Ovary (tissue), 9 donors: Measurements from ENCODE around the gene C16orf95. TPM values are rescaled to one million over a fixed set of nuclear protein-coding genes. Genes with fewer than 3 reads are reported as not detected.

Experiments
- DNase-seq, 5 donors: peaks; one replicate each; pipeline ENCODE4 v3.0.0-alpha.2; 2019 to 2020
- H3K27ac ChIP-seq, 2 donors: fragments of 200-600 bp; one replicate each; pipeline versions ENCODE4 v1.5.1 to v1.8.0; 2019 to 2022
- H3K27me3 ChIP-seq: fragments of 200-600 bp; one replicate; pipeline ENCODE4 v1.8.0; 2022
- H3K36me3 ChIP-seq: fragments of 200-600 bp; sonication (generic); one replicate; pipeline ENCODE4 v1.5.1; 2019
- H3K4me1 ChIP-seq: one replicate; pipeline ENCODE4 v1.8.1; 2013; ENCODE audit warnings: mild to moderate bottlenecking, moderate library complexity; ENCODE audit not compliant: insufficient read depth
- H3K4me3 ChIP-seq: fragments of 200-600 bp; sonication (generic); one replicate; pipeline ENCODE4 v1.5.1; 2017
- H3K9me3 ChIP-seq, 2 donors: fragments of 200-600 bp in 1 of 2; sonication (generic) in 1 of 2; one replicate each; pipeline versions ENCODE4 v1.5.1 to v1.8.1; 2013 to 2019; ENCODE audit warnings: mild to moderate bottlenecking in 1 of 2, moderate library complexity in 1 of 2
- EP300 ChIP-seq: sonication (generic); formaldehyde crosslinking; IDR thresholded peaks from one replicate; pipeline ENCODE4 v1.6.1; 2017; ENCODE audit warnings: antibody characterized with exemption
- POLR2A ChIP-seq: fragments of 450-650 bp; IDR thresholded peaks from one replicate; pipeline ENCODE4 v1.6.1; 2017; ENCODE audit warnings: antibody characterized with exemption, mild to moderate bottlenecking, moderate library complexity
- WGBS, 3 donors: extraction: QIAGEN DNeasy Blood & Tissue Kit in 1 of 3; methylation state at CpG; one replicate each; pipeline versions ENCODE4 v1.1.5 to v1.1.7; 2013 to 2017; 5-methylcytosine and 5-hydroxymethylcytosine counted together
- intact Hi-C, 4 donors: fragments of 100-400 bp; cut with DNase I; formaldehyde crosslinking; loops; one replicate each; pipeline versions ENCODE4 v1.11.0 to v1.15.1; 2022 to 2023
- polyA plus RNA-seq, 2 donors: library from polyadenylated mRNA; stranded (reverse); fragments of 200-250 nt in 1 of 2; fragments of 350-450 nt in 1 of 2; fragmentation: Illumina TruSeq in 1 of 2; extraction: RNeasy Lipid Tissue Mini Kit (QIAGEN cat#74804) in 1 of 2; gene quantifications; one replicate each; pipeline ENCODE4 v1.2.3, GENCODE V29; 2013 to 2014
- total RNA-seq, 7 donors: library from RNA; depleted of rRNA in 2 of 7; stranded (reverse); fragments of >200 nt in 2 of 7; fragmentation: NEBNext Ultra II Directional in 3 of 7; extraction: Animal tissue kit (Norgen Biotek cat#: 25700) in 3 of 7; gene quantifications; one replicate each; pipeline versions ENCODE4 v1.1.0 to v1.2.4, GENCODE V29; 2016 to 2023
- TF ChIP-seq, protein P1 (sequence below), 3 donors: fragments of 450-650 bp in 2 of 3; fragments of 200-600 bp in 1 of 3; IDR thresholded peaks; one replicate each; pipeline versions ENCODE4 v1.5.1 to v1.8.0; 2016 to 2022; ENCODE audit warnings: antibody characterized with exemption in 3 of 3, mild to moderate bottlenecking in 1 of 3
- donor health status: DM: no; HTN: no; CAD: no; lungs with moderate emphysema.
- donor health status: DM: no; HTN: no; CAD: no.
- donor health status: Bipolar disorder and iron deficiency.
- donor health status: DM: yes; HTN: yes; CAD: no.
- donor health status: DM: no; HTN: no; CAD: no.
- donor health status: DM: yes; HTN: yes; CAD: no.

Gene C16orf95
- total and polyA plus RNA-seq, 9 donors, result 1.0 to 6.1 (median 2.7) TPM

DNA sequence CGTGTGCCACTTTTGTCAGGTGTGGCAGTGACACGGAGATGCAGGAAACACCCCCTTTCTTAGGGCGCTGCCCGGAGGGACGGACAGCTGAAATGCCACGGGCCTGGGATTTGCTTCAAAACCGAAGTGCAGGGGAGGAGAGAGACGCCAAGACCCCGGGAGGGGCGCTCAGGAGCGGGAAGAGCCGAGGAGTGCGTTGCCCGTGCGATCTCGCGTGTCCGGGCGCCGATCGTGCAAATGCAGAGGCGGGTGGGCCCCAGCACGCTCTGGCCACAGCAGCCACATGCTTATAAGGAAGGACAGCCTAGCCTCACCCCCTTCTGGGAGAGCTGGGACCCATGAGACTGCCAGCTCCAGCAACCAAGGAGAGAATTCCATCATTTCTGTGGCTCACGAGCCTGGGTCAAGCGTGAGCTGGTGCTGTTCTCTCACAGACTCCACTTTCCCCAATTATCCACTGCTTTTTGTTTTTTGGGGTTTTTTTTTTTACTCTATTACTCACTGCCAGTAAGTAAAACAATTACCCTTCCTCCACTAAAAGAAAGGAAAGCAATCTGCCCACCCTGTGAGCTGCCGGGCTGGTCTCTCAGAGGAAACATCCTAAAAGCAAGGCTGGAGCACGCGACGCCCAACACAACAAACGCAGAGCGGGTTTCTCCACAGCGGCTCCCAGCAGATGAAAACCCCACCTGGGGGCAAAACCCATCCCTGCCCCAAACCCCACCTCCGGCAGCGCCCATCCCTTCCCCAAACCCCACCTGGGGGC, 27.2 kb upstream of the C16orf95 start:
- DNase-seq, result no peak
- no peaks in the 10 kb centered on the region for H3K27me3 ChIP-seq
- H3K4me1 ChIP-seq, result peaks cover 12% of the 10 kb centered on the region
- intact Hi-C loops, result no loop called here
- no peaks in the 10 kb centered on the region for H3K9me3 ChIP-seq
- H3K36me3 ChIP-seq, result no peaks in the 10 kb centered on the region
- peak overlapping the region in 1 of 2 donors; percentile 58 for H3K27ac ChIP-seq
- WGBS, 3 donors, result 53 to 77% (median 59%) methylated on average over 33 to 34 of the region's 34 CpGs
- TF ChIP-seq EP300, result no peak
- TF ChIP-seq POLR2A, result no peak
- TF ChIP-seq, protein P1, sequence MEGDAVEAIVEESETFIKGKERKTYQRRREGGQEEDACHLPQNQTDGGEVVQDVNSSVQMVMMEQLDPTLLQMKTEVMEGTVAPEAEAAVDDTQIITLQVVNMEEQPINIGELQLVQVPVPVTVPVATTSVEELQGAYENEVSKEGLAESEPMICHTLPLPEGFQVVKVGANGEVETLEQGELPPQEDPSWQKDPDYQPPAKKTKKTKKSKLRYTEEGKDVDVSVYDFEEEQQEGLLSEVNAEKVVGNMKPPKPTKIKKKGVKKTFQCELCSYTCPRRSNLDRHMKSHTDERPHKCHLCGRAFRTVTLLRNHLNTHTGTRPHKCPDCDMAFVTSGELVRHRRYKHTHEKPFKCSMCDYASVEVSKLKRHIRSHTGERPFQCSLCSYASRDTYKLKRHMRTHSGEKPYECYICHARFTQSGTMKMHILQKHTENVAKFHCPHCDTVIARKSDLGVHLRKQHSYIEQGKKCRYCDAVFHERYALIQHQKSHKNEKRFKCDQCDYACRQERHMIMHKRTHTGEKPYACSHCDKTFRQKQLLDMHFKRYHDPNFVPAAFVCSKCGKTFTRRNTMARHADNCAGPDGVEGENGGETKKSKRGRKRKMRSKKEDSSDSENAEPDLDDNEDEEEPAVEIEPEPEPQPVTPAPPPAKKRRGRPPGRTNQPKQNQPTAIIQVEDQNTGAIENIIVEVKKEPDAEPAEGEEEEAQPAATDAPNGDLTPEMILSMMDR (IDR thresholded peaks at IDR 0.05), result no peak
- H3K4me3 ChIP-seq, result no peak overlapping the region

DNA sequence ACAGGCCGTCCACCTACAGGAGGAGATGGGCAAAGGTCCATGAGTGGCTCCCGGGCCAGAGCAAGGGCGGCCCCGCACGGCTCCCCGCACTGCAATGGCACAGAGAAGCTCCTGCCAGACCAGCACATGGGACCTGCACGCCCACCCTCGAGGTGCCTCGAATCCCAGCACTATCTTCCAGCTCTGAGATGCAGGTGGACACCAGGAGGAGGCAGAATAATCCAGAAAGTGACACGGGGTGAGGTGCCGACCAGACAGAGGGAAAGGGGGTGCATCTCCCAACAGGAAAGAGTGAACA, 26.5 kb upstream of the C16orf95 start:
- H3K4me3 ChIP-seq, result no peak overlapping the region

DNA sequence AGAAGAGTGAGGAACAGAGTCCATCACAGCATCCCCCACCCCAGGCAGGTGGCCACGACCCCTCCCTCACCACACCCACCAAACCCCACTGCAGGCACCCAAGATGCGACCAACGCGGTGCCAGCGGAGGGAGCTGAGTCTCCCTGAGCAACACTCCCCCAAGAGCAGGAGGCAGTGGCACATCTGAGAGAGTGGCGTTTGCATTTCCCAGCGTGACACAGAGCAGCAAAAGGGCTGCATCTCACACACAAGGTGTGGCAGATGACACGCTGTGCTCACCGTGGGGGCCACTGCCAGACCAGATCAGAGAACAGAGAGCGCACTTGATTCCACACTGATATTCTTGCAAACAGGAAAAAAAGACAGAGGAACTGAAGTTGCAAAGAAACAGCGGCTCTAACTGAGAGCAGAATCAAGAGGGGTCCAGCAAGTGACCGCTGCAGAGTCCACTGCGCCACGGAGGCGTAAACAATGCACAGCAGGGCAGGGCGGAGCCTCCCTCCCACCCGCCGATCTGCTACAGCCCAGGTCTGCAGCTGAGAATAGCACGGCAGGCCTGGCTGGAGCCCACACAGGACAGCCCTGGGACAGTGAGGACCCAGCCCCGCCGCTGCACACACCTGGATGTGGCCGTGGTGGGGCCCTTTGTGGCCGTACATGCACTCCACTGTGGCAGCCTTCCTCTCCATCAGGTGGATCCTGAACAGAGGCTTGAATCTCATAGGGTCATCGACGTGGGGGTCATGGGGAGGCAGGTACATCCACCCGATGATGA, 26.0 kb upstream of the C16orf95 start:
- H3K27me3 ChIP-seq, result no peaks in the 10 kb centered on the region
- 81 to 82% (median 81%) methylated on average over 26 of the region's 26 CpGs for WGBS, 3 donors
- peaks cover 12% of the 10 kb centered on the region for H3K4me1 ChIP-seq
- intact Hi-C loops, result no loop called here
- H3K4me3 ChIP-seq, result no peak overlapping the region
- no peak for TF ChIP-seq POLR2A
- no peak for TF ChIP-seq EP300
- TF ChIP-seq, protein P1 (IDR thresholded peaks at IDR 0.05), result no peak
- H3K9me3 ChIP-seq, result no peaks in the 10 kb centered on the region
- no peak for DNase-seq
- no peaks in the 10 kb centered on the region for H3K36me3 ChIP-seq
- H3K27ac ChIP-seq, result no peak overlapping the region

More for the DNA sequence above, 26.5 kb upstream of the C16orf95 start:
- Histone ChIP-seq H3K27me3 (no peaks in the 10 kb centered on the region), H3K27ac (no peak overlapping the region), H3K4me1 (peaks cover 12% of the 10 kb centered on the region), H3K9me3 (no peaks in the 10 kb centered on the region), H3K36me3 (no peaks in the 10 kb centered on the region)
- DNase-seq, result no peak
- intact Hi-C loops, result no loop called here
- no peak for TF ChIP-seq EP300
- TF ChIP-seq POLR2A, result no peak
- TF ChIP-seq, protein P1 (IDR thresholded peaks at IDR 0.05), result no peak
- WGBS, 3 donors, result 82 to 87% (median 82%) methylated on average over 11 of the region's 11 CpGs

DNA sequence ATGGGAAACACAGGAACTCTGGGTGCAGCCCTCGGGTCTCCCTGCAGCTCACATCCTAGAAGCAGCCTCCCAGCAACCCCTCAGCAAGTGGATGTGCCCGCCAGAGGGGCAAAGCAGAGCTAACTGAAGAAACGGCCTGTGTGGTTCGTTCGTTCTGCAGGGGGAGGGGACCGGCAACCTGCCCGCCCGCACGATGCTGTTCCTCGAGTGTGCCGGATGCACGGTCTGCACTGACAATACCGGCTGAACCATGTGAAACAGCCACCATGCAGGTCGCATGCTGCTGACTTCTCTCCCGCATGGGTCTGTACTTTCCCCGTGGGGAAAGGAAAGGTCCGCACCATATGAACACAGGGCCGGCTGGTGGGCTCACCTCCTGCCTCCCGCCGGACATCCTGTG, 25.3 kb upstream of the C16orf95 start:
- no peaks in the 10 kb centered on the region for H3K36me3 ChIP-seq
- WGBS, 3 donors, result 90 to 96% (median 91%) methylated on average over 20 of the region's 20 CpGs
- H3K27me3 ChIP-seq, result no peaks in the 10 kb centered on the region
- intact Hi-C loops, result no loop called here
- peaks cover 12% of the 10 kb centered on the region for H3K4me1 ChIP-seq
- TF ChIP-seq, protein P1 (IDR thresholded peaks at IDR 0.05), result no peak
- no peak for TF ChIP-seq POLR2A
- H3K4me3 ChIP-seq, result no peak overlapping the region
- H3K27ac ChIP-seq, result no peak overlapping the region
- DNase-seq, result no peak
- no peaks in the 10 kb centered on the region for H3K9me3 ChIP-seq
